Measurements from ENCODE around the gene CBX8. TPM values are rescaled to one million over a fixed set of nuclear protein-coding genes. Genes with fewer than 3 reads are reported as not detected.

Gene CBX8
- total and polyA plus RNA-seq, 2 of the 13 experiments (the other 11 are each of a cell fraction or from before 2014, with no cell fraction given): 0.34 to 12.6 TPM

DNA sequence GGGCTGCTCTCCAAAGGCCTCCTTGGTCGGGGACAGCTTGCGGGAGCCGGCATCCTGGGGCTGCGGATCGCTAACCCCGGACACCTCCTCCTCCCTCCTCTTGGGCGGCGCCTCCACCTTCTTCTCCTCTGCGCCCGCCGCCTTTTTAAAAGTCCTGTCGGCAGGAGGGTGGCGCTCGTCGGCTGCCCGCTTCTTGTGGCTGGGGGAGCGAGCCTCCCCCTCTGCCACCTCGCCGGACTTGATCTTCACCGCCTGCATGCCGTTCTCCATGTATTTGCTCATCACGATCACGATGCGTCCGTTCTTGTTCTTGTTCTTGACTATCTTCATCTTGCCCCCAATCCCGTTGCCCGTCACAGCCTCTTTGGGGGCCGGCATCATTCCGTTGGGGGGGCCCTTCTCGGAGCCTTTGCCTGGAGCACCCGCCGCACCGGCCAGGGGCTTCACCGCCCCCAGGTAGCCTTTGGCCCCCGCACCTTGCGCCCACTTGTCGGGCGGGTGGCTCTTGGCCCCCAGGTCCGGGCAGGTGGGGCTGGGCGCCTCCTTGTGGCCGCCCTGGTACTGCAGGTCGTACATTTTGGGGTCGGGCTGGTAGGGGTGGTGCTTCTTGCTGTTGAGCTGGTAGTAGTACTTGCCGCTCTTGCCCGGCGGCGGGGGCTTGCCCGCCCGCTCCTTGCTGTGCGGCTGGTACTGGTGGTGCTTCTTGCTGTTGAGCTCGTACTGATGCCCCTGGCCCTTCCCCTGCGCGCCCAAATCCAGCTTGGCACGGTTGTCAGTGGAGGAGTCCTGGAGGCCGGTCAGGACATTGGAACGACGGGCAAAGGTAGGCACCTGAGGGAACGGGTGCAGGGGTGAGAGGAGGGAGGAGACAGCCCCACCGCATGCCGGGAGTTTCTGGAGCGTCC lies 37.9 kb upstream of the CBX8 start (continued):
- no peak for TF ChIP-seq STAT5B (CRISPR knock-in tag; IDR thresholded peaks at IDR 0.05)
- peak; percentile 41; the same call in 1 of the 2 replicates for TF ChIP-seq ZFX (CRISPR knock-in tag; IDR thresholded peaks at IDR 0.05; ENCODE audit: low read depth)
- 0 out of 2 replicates have a peak, but pooled peaks have one; percentile 55 for TF ChIP-seq ZNF552 (CRISPR knock-in tag; IDR thresholded peaks at IDR 0.05; ENCODE audit: borderline replicate concordance)
- TF ChIP-seq, protein P1, sequence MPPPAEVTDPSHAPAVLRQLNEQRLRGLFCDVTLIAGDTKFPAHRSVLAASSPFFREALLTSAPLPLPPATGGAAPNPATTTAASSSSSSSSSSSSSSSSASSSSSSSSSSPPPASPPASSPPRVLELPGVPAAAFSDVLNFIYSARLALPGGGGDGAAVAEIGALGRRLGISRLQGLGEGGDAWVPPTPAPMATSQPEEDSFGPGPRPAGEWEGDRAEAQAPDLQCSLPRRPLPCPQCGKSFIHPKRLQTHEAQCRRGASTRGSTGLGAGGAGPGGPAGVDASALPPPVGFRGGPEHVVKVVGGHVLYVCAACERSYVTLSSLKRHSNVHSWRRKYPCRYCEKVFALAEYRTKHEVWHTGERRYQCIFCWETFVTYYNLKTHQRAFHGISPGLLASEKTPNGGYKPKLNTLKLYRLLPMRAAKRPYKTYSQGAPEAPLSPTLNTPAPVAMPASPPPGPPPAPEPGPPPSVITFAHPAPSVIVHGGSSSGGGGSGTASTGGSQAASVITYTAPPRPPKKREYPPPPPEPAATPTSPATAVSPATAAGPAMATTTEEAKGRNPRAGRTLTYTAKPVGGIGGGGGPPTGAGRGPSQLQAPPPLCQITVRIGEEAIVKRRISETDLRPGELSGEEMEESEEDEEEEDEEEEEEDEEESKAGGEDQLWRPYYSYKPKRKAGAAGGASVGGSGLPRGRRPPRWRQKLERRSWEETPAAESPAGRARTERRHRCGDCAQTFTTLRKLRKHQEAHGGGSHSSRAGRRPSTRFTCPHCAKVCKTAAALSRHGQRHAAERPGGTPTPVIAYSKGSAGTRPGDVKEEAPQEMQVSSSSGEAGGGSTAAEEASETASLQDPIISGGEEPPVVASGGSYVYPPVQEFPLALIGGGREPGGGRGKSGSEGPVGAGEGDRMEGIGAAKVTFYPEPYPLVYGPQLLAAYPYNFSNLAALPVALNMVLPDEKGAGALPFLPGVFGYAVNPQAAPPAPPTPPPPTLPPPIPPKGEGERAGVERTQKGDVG (CRISPR knock-in tag; IDR thresholded peaks at IDR 0.05; ENCODE audit: borderline replicate concordance): 0 out of 2 replicates have a peak, but pooled peaks have one; percentile 49
- TF ChIP-seq, protein P2, sequence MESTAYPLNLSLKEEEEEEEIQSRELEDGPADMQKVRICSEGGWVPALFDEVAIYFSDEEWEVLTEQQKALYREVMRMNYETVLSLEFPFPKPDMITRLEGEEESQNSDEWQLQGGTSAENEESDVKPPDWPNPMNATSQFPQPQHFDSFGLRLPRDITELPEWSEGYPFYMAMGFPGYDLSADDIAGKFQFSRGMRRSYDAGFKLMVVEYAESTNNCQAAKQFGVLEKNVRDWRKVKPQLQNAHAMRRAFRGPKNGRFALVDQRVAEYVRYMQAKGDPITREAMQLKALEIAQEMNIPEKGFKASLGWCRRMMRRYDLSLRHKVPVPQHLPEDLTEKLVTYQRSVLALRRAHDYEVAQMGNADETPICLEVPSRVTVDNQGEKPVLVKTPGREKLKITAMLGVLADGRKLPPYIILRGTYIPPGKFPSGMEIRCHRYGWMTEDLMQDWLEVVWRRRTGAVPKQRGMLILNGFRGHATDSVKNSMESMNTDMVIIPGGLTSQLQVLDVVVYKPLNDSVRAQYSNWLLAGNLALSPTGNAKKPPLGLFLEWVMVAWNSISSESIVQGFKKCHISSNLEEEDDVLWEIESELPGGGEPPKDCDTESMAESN (CRISPR knock-in tag; conservative IDR thresholded peaks at IDR 0.05): peak; percentile 13; the same call in 1 of the 2 replicates
- peak; percentile 77; the same call in 1 of the 2 replicates for TF ChIP-seq NRL (CRISPR knock-in tag; IDR thresholded peaks at IDR 0.05; ENCODE audit: borderline replicate concordance)
- TF ChIP-seq, protein P3, sequence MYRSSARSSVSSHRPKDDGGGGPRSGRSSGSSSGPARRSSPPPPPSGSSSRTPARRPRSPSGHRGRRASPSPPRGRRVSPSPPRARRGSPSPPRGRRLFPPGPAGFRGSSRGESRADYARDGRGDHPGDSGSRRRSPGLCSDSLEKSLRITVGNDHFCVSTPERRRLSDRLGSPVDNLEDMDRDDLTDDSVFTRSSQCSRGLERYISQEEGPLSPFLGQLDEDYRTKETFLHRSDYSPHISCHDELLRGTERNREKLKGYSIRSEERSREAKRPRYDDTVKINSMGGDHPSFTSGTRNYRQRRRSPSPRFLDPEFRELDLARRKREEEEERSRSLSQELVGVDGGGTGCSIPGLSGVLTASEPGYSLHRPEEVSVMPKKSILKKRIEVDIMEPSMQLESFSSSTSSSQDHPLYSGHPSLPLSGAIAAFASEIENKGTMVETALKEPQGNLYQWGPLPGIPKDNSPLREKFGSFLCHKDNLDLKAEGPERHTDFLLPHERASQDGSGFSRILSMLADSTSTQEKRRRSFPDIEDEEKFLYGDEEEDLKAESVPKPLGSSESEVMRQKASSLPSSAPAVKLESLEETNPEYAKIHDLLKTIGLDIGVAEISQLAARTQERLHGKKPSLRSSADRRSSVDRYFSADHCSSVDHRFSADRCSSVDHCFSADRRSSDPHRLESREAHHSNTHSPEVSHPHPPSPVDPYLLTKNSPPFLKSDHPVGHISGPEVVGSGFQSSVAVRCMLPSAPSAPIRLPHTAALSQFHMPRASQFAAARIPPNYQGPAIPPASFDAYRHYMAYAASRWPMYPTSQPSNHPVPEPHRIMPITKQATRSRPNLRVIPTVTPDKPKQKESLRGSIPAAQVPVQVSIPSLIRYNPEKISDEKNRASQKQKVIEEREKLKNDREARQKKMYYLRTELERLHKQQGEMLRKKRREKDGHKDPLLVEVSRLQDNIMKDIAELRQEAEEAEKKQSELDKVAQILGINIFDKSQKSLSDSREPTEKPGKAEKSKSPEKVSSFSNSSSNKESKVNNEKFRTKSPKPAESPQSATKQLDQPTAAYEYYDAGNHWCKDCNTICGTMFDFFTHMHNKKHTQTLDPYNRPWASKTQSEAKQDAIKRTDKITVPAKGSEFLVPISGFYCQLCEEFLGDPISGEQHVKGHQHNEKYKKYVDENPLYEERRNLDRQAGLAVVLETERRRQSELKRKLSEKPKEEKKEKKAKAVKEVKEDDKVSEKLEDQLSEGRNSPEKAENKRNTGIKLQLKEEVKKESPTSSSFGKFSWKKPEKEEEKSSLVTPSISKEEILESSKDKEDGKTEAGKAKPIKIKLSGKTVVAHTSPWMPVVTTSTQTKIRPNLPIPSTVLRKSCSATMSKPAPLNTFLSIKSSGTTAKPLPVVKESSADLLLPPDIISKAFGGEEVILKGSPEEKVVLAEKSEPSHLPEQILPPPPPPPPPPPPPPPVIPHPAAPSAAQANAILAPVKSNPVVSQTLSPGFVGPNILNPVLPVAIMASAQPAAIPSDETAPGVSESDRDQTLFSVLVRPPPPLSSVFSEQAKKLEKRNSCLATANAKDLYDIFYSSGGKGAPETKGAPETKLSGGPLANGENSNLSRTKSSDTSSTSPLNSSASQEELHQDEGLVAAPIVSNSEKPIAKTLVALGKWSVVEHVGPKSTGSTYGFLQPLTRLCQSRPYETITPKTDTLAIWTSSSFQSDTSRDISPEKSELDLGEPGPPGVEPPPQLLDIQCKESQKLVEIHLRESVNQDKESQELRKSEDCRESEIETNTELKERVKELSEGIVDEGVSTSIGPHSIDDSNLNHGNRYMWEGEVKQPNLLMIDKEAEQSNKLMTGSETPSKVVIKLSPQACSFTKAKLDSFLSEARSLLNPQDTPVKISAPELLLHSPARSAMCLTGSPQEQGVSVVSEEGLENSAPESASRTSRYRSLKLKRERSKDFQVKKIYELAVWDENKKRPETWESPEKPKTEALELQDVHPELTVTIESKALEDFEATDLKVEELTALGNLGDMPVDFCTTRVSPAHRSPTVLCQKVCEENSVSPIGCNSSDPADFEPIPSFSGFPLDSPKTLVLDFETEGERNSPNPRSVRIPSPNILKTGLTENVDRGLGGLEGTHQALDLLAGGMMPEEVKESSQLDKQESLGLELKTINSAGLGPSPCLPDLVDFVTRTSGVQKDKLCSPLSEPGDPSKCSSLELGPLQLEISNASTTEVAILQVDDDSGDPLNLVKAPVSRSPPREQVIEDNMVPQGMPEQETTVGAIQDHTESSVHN (CRISPR knock-in tag; IDR thresholded peaks at IDR 0.05): peak; percentile 59; the same call in 1 of the 2 replicates
- no peak for TF ChIP-seq RFXANK (CRISPR knock-in tag; IDR thresholded peaks at IDR 0.05)
- TF ChIP-seq SRF (IDR thresholded peaks at IDR 0.05; ENCODE audit: low read depth, low read length): 0 out of 2 replicates have a peak, but pooled peaks have one; percentile 28
- TF ChIP-seq NFYC (CRISPR knock-in tag; IDR thresholded peaks at IDR 0.05): no peak
- TF ChIP-seq, protein P4, sequence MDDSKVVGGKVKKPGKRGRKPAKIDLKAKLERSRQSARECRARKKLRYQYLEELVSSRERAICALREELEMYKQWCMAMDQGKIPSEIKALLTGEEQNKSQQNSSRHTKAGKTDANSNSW (CRISPR knock-in tag; IDR thresholded peaks at IDR 0.05; ENCODE audit: borderline replicate concordance): no peak
- TF ChIP-seq, protein P5, sequence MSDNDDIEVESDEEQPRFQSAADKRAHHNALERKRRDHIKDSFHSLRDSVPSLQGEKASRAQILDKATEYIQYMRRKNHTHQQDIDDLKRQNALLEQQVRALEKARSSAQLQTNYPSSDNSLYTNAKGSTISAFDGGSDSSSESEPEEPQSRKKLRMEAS (IDR thresholded peaks at IDR 0.05): peak; percentile 49; the same call in 1 of the 2 replicates

Measured in HepG2 (cell line).